NB4 (cell line): ENCODE results near the gene AKT1S1.

Source experiments
- POLR2A ChIP-seq: IDR thresholded peaks from 2 replicates; pipeline ENCODE4 v1.6.1; 2011; ENCODE audit warnings: mild to moderate bottlenecking; ENCODE audit not compliant: insufficient read length; ENCODE audit errors: extremely low read depth
- TF ChIP-seq, protein P1 (sequence below): IDR thresholded peaks from one replicate; pipeline ENCODE4 v1.5.1; 2012; ENCODE audit warnings: low read depth, low read length
- TF ChIP-seq, protein P2 (sequence below): IDR thresholded peaks from 2 replicates; pipeline ENCODE4 v1.6.1; 2011; ENCODE audit warnings: low read depth, low read length

DNA sequence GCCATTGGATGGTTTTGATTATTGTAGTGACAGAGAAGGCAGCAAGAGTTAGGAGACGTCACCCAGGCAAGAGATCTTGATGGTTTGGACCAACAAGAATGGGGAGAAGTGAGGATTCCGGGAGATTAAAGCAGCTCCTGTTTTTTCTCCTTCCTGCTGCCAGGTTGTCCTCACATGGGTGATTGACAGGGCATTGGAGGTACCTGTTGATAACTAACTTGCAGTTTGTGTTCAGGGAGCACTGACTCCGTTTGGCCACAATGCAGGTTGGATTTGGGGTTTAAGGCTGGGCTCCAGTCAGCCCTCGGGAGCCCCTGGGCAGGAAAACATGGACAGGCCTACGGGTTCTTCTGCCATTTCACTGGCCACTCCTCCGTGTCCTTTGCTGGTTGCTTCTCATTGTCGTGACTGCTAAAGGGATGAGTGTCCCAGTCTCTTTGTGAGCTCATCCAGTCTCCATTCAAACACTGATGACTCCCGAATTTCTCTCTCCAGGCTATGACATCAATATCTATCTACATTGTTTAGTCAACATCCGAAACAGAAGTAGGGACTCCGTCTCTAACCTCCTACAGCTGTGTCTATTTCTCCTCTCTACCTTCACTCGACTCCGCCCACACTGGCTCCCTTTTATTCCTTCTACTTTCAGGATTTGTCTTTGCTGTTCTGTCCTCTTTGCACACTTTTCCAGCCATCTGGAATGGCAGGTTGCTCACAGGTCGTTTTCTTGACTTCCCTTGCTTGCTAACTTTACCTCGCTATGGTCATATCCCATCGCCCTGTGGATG is 27.5 kb downstream of the AKT1S1 start:
- no peak for TF ChIP-seq POLR2A
- TF ChIP-seq, protein P1, sequence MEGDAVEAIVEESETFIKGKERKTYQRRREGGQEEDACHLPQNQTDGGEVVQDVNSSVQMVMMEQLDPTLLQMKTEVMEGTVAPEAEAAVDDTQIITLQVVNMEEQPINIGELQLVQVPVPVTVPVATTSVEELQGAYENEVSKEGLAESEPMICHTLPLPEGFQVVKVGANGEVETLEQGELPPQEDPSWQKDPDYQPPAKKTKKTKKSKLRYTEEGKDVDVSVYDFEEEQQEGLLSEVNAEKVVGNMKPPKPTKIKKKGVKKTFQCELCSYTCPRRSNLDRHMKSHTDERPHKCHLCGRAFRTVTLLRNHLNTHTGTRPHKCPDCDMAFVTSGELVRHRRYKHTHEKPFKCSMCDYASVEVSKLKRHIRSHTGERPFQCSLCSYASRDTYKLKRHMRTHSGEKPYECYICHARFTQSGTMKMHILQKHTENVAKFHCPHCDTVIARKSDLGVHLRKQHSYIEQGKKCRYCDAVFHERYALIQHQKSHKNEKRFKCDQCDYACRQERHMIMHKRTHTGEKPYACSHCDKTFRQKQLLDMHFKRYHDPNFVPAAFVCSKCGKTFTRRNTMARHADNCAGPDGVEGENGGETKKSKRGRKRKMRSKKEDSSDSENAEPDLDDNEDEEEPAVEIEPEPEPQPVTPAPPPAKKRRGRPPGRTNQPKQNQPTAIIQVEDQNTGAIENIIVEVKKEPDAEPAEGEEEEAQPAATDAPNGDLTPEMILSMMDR = no peak
- TF ChIP-seq, protein P2, sequence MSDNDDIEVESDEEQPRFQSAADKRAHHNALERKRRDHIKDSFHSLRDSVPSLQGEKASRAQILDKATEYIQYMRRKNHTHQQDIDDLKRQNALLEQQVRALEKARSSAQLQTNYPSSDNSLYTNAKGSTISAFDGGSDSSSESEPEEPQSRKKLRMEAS = no peak
